Measurements from ENCODE around the gene COL4A3.
"Not testable (repeated sequence)": the region's sequence is repeated elsewhere in the genome, so short reads cannot be mapped to it uniquely, and the experiment has no call there.

The COL4A3 gene

DNA sequence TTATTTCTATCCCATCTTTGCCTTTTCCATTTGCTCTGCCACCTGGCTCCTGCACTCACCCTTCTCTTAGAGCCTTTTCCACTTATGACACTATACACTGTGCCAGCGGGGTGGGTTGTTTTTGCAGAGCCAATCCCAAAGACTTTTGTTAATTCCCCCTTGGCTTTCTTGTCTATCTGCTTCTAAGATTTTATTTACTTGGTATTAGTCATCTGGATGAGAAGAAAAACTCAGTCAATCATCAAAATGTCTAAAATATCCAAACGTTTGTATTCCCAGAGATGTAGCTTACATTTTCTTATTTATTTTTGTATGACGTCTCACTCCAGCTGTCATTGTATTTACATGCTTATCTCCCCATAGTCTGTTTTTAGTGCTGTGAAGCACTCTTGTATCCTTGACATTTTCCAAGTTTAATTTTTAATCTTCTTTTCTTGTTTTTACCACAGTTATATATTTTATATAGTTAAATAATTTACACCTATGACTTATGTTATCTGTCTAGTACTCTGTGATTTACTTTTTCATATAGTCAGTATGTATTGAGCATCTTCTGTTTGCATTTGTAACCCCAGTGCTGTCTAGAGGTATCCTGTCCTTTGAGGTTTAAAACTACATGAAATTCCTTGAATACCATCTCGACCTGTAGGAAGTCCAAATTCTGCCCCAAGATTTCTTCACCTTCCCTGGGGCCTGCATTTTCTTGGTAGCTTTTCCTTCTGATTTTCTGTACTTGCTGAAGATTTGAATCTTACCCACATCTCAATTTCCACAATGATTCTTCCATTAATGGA is 55.1 kb downstream of the COL4A3 start:
- H3K36me3 ChIP-seq (ENCODE audit: control insufficient read depth, insufficient read depth, low read length), result no peaks in the 10 kb centered on the region
- DNase-seq (ENCODE audit: extremely low read depth, insufficient read length), result no peak
- H3K27me3 ChIP-seq (replicated peaks; ENCODE audit: control insufficient read depth, insufficient read depth, low read length), result no peaks in the 10 kb centered on the region
- TF ChIP-seq, protein P1, sequence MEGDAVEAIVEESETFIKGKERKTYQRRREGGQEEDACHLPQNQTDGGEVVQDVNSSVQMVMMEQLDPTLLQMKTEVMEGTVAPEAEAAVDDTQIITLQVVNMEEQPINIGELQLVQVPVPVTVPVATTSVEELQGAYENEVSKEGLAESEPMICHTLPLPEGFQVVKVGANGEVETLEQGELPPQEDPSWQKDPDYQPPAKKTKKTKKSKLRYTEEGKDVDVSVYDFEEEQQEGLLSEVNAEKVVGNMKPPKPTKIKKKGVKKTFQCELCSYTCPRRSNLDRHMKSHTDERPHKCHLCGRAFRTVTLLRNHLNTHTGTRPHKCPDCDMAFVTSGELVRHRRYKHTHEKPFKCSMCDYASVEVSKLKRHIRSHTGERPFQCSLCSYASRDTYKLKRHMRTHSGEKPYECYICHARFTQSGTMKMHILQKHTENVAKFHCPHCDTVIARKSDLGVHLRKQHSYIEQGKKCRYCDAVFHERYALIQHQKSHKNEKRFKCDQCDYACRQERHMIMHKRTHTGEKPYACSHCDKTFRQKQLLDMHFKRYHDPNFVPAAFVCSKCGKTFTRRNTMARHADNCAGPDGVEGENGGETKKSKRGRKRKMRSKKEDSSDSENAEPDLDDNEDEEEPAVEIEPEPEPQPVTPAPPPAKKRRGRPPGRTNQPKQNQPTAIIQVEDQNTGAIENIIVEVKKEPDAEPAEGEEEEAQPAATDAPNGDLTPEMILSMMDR (IDR thresholded peaks at IDR 0.05; ENCODE audit: insufficient read depth, low read length, poor library complexity, severe bottlenecking), result no peak
- H3K4me3 ChIP-seq (replicated peaks; ENCODE audit: low read depth, low read length), result no peak overlapping the region

DNA sequence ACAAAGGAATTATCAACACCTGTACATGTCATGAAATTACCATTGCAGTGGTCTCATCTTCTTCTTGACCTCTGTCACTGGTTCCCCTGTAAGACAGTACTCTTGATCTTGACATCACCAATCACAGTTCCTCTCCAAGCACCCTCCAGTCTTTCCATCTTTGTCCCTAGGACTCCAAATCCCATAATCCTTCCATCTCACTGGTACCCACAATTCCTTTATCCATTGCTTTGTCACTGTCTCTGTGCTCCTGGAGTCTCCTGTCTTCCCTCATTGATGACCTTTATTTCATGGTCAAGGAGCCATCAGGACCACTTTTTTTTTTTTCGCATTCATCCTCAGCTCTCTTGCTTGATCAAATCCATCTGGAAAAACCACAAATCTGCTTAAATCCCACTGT is 56.7 kb downstream of the COL4A3 start:
- no peak for DNase-seq (ENCODE audit: extremely low read depth, insufficient read length)
- H3K36me3 ChIP-seq (ENCODE audit: control insufficient read depth, insufficient read depth, low read length), result no peaks in the 10 kb centered on the region
- TF ChIP-seq, protein P1 (IDR thresholded peaks at IDR 0.05; ENCODE audit: insufficient read depth, low read length, poor library complexity, severe bottlenecking), result no peak
- H3K4me3 ChIP-seq (replicated peaks; ENCODE audit: low read depth, low read length), result no peak overlapping the region
- no peaks in the 10 kb centered on the region for H3K27me3 ChIP-seq (replicated peaks; ENCODE audit: control insufficient read depth, insufficient read depth, low read length)

DNA sequence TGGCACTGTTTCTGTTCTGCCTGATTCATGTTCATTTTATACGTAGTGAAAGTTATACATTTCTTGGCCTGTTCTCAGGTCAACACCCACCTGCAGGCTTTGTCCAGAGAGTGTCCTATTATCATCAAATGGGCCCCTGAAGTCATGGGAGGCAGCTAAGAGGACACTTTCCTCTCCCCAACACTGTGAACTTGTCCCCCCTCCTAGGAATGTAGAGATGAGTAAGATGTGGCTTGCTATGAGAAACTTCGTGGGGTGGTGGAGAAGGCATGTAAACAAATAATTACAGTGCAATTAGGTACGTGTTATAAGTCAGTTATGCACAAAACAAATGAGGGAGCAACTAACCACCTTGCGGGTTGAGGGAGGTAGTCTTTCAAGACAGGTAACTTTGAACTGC is 57.9 kb downstream of the COL4A3 start:
- TF ChIP-seq, protein P1 (IDR thresholded peaks at IDR 0.05; ENCODE audit: insufficient read depth, low read length, poor library complexity, severe bottlenecking), result no peak
- no peak overlapping the region for H3K4me3 ChIP-seq (replicated peaks; ENCODE audit: low read depth, low read length)
- no peaks in the 10 kb centered on the region for H3K36me3 ChIP-seq (ENCODE audit: control insufficient read depth, insufficient read depth, low read length)
- no peak for DNase-seq (ENCODE audit: extremely low read depth, insufficient read length)
- H3K27me3 ChIP-seq (replicated peaks; ENCODE audit: control insufficient read depth, insufficient read depth, low read length), result no peaks in the 10 kb centered on the region

DNA sequence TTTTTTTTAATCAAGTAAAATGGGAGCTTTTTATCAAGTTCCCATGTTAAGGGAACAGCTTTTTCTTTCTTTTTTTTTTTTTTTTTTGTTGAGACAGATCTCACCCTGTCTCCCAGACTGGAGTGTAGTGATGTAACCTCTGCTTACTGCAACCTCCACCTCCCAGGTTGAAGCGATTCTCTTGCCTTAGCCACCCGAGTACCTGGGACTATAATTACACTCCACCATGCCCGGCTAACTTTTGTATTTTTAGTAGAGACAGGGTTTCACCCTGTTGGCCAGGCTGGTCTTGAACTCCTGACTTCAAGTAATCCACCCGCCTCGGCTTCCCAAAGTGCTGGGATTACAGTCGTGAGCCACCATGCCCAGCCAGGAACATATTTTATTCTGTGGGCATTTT is 61.2 kb downstream of the COL4A3 start:
- not testable (repeated sequence) for H3K4me3 ChIP-seq (replicated peaks; ENCODE audit: low read depth, low read length); H3K27me3 ChIP-seq (replicated peaks; ENCODE audit: control insufficient read depth, insufficient read depth, low read length); DNase-seq (ENCODE audit: extremely low read depth, insufficient read length); H3K36me3 ChIP-seq (ENCODE audit: control insufficient read depth, insufficient read depth, low read length)

DNA sequence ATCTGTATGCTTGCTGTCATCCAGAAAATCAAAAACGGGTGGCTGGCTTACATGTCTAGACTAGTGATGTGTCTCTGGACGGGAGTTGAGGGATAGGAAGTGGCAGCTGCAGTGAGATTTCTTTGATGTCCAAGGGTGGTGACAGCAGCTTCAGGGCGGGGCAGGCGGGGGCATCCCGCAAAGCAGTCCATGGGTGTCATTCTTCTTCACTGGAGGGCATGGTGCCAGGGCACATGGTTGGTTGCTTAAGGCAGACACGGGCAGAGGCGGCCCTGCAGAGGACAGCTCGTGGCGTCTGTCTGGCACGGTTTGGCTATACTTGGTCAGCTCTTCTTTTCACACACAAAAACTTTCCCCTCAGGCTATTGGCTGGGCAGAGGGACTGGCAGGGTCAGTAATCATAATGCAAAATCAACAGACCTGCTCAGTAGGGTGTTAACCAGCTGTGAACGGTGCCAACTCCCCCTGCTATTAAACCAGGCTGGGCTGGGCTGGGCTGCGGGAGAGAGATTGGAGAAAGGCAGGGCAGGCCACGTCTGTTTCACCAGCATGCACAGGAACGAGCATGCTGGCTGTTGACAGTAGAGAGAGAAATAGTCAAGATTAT is 63.7 kb downstream of the COL4A3 start:
- TF ChIP-seq, protein P1 (IDR thresholded peaks at IDR 0.05; ENCODE audit: insufficient read depth, low read length, poor library complexity, severe bottlenecking), result no peak
- Histone ChIP-seq H3K4me3 (replicated peaks; ENCODE audit: low read depth, low read length) (no peak overlapping the region), H3K27me3 (replicated peaks; ENCODE audit: control insufficient read depth, insufficient read depth, low read length) (no peaks in the 10 kb centered on the region), H3K36me3 (ENCODE audit: control insufficient read depth, insufficient read depth, low read length) (no peaks in the 10 kb centered on the region)
- no peak for DNase-seq (ENCODE audit: extremely low read depth, insufficient read length)

DNA sequence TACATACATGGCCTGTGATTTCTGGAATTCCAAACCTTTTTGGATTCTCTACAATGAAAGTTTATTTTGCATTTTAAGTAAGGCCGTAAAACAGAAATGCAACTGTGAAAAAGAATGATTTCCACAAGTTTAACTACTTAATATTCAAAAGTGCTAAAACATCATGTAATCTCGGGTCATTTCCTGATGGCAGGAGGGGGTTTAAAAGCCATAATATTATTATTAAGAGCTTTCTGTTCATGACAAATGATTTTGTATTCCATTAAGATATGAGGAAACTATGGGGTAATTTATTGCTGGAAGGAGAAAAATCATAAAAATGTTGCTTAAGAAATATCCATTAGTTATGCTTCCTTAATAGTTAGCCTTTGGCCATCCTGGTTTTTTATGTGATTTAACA is 65.7 kb downstream of the COL4A3 start:
- H3K27me3 ChIP-seq (replicated peaks; ENCODE audit: control insufficient read depth, insufficient read depth, low read length), result no peaks in the 10 kb centered on the region
- no peaks in the 10 kb centered on the region for H3K36me3 ChIP-seq (ENCODE audit: control insufficient read depth, insufficient read depth, low read length)
- no peak for DNase-seq (ENCODE audit: extremely low read depth, insufficient read length)
- H3K4me3 ChIP-seq (replicated peaks; ENCODE audit: low read depth, low read length), result no peak overlapping the region
- TF ChIP-seq, protein P1 (IDR thresholded peaks at IDR 0.05; ENCODE audit: insufficient read depth, low read length, poor library complexity, severe bottlenecking), result no peak
